Upper lobe of right lung (tissue), 1 donor: ENCODE measurements around the gene TNK2. TPM values are rescaled to one million over a fixed set of nuclear protein-coding genes. Genes with fewer than 3 reads are reported as not detected.

Source experiments
- ATAC-seq: fragments of 200-7000 bp; cut with Tn5 transposase; one replicate; pipeline ENCODE4 v1.9.1; 2020; ENCODE audit warnings: mild to moderate bottlenecking, moderate library complexity
- DNase-seq: peaks from one replicate; pipeline ENCODE4 v3.0.0-alpha.2; 2020
- H3K27ac ChIP-seq: fragments of 200-600 bp; one replicate; pipeline ENCODE4 v1.8.0; 2022
- H3K27me3 ChIP-seq: fragments of 200-600 bp; one replicate; pipeline ENCODE4 v1.8.0; 2022; ENCODE audit warnings: mild to moderate bottlenecking
- H3K36me3 ChIP-seq: fragments of 200-600 bp; one replicate; pipeline ENCODE4 v1.8.0; 2022
- H3K4me1 ChIP-seq: fragments of 200-600 bp; one replicate; pipeline ENCODE4 v1.8.0; 2022
- H3K4me3 ChIP-seq: fragments of 200-600 bp; one replicate; pipeline ENCODE4 v1.8.0; 2022; ENCODE audit warnings: mild to moderate bottlenecking
- H3K9me3 ChIP-seq: fragments of 200-600 bp; one replicate; pipeline ENCODE4 v1.8.0; 2022
- CTCF ChIP-seq: fragments of 200-600 bp; IDR thresholded peaks from one replicate; pipeline ENCODE4 v1.8.0; 2022; ENCODE audit warnings: antibody characterized with exemption
- intact Hi-C: fragments of 100-400 bp; cut with DNase I; formaldehyde crosslinking; loops from one replicate; pipeline ENCODE4 v1.11.0; 2022
- total RNA-seq: library from RNA; stranded (reverse); fragmentation: NEBNext Ultra II Directional; extraction: Animal tissue kit (Norgen Biotek cat#: 25700); gene quantifications from one replicate; pipeline ENCODE4 v1.2.1, GENCODE V29; 2021
- donor health status: DM: no; HTN: yes; CAD: no; lungs with severe emphysema.

Gene TNK2
- total RNA-seq, 1 donor from 2014 or later, result 58.8 TPM

- Histone ChIP-seq H3K27ac (peak overlapping the region; percentile 36), H3K36me3 (no peaks in the 10 kb centered on the region), H3K9me3 (no peaks in the 10 kb centered on the region), H3K4me1 (peaks cover 39% of the 10 kb centered on the region), H3K27me3 (no peaks in the 10 kb centered on the region), H3K4me3 (no peak overlapping the region)
- DNase-seq (peak; percentile 84), ATAC-seq (peak; percentile 79)
- intact Hi-C loops, result no loop called here
- no peak for TF ChIP-seq CTCF
Measured at GRCh38 chr3:195900436-195901355, 7.7 kb downstream of the TNK2 start.

- H3K4me1 ChIP-seq, result peaks cover 41% of the 10 kb centered on the region
- DNase-seq, result no peak
- no peaks in the 10 kb centered on the region for H3K9me3 ChIP-seq
- peak overlapping the region; percentile 36 for H3K27ac ChIP-seq
- no peak for ATAC-seq
- no peak for TF ChIP-seq CTCF
- no peaks in the 10 kb centered on the region for H3K27me3 ChIP-seq
- no peaks in the 10 kb centered on the region for H3K36me3 ChIP-seq
- intact Hi-C loops, result no loop called here
- no peak overlapping the region for H3K4me3 ChIP-seq
Measured at GRCh38 chr3:195899701-195900435, 8.5 kb downstream of the TNK2 start.

GRCh38 chr3:195897853-195898415, 10.4 kb downstream of the TNK2 start:
- Histone ChIP-seq H3K9me3 (no peaks in the 10 kb centered on the region), H3K27ac (no peak overlapping the region), H3K36me3 (no peaks in the 10 kb centered on the region), H3K4me1 (peaks cover 54% of the 10 kb centered on the region), H3K4me3 (no peak overlapping the region), H3K27me3 (no peaks in the 10 kb centered on the region)
- intact Hi-C loops, result no loop called here
- no peak for TF ChIP-seq CTCF
- no peak for DNase-seq
- no peak for ATAC-seq

- no peak for DNase-seq
- Histone ChIP-seq H3K4me1 (peaks cover 60% of the 10 kb centered on the region), H3K27ac (peak overlapping the region; percentile 85), H3K27me3 (no peaks in the 10 kb centered on the region), H3K36me3 (no peaks in the 10 kb centered on the region), H3K4me3 (no peak overlapping the region), H3K9me3 (no peaks in the 10 kb centered on the region)
- no peak for TF ChIP-seq CTCF
- intact Hi-C loops, result no loop called here
- ATAC-seq, result no peak
Measured at GRCh38 chr3:195897081-195897852, 11.1 kb downstream of the TNK2 start.

GRCh38 chr3:195896361-195897080, 11.8 kb downstream of the TNK2 start:
- H3K9me3 ChIP-seq, result no peaks in the 10 kb centered on the region
- no peaks in the 10 kb centered on the region for H3K36me3 ChIP-seq
- no peak for TF ChIP-seq CTCF
- H3K27ac ChIP-seq, result peak overlapping the region; percentile 85
- intact Hi-C loops, result no loop called here
- DNase-seq (no peak), ATAC-seq (no peak)
- no peaks in the 10 kb centered on the region for H3K27me3 ChIP-seq
- peak overlapping the region; percentile 73 for H3K4me3 ChIP-seq
- H3K4me1 ChIP-seq, result peaks cover 60% of the 10 kb centered on the region
